ENCODE results near the gene CX3CL1. TPM values are rescaled to one million over a fixed set of nuclear protein-coding genes. Genes with fewer than 3 reads are reported as not detected.

The CX3CL1 gene
- total RNA-seq, 5 donors from 2014 or later (not counting 1 experiment from before 2014, with no cell fraction given), result 0.13 to 0.18 (median 0.16) TPM; not detected in 2

GRCh38 chr16:57388359-57389086 lies 16.2 kb downstream of the CX3CL1 start:
- Histone ChIP-seq H3K27ac (ENCODE audit: low read length) (no peak overlapping the region), H3K4me3 (ENCODE audit: control insufficient read depth in 1 of 2, extremely low read depth in 1 of 2, low read length in 1 of 2) (no peak overlapping the region), H3K4me1 (ENCODE audit: control insufficient read depth in 1 of 2, extremely low read depth in 1 of 2, insufficient read depth in 2 of 2, low read length in 2 of 2) (no peaks in the 10 kb centered on the region), H3K27me3 (replicated peaks in 1 of 2; ENCODE audit: control insufficient read depth in 2 of 2, extremely low read depth in 1 of 2, insufficient read depth in 2 of 2, low read length in 1 of 2) (peaks cover 0 to 14% of the 10 kb centered on the region in 2 experiments), H3K36me3 (ENCODE audit: control insufficient read depth in 2 of 2, extremely low read depth in 1 of 2, insufficient read depth in 1 of 2, low read length in 1 of 2) (no peaks in the 10 kb centered on the region), H3K9me3 (no peaks in the 10 kb centered on the region)
- ChIA-PET CTCF (no interaction called here), POLR2A (no interaction called here)
- ATAC-seq (replicated peaks in 1 of 4) (no peak), DNase-seq (no peak)
- H3K27ac Mint-ChIP-seq, result no peak overlapping the region
- H3K4me3 Mint-ChIP-seq, result no peak overlapping the region
- H3K4me1 Mint-ChIP-seq, result no peaks in the 10 kb centered on the region
- H3K27me3 Mint-ChIP-seq, result peaks cover 0 to 6% of the 10 kb centered on the region in 2 donors
- WGBS (ENCODE audit: insufficient coverage), result 60% methylated on average over 5 of the region's 7 CpGs
- no peaks in the 10 kb centered on the region for H3K36me3 Mint-ChIP-seq
- no peaks in the 10 kb centered on the region for H3K9me3 Mint-ChIP-seq

- H3K9me3 Mint-ChIP-seq, result no peaks in the 10 kb centered on the region
- DNase-seq (no peak), ATAC-seq (replicated peaks in 1 of 4) (no peak)
- no peak overlapping the region for H3K27ac Mint-ChIP-seq
- no peaks in the 10 kb centered on the region for H3K4me1 Mint-ChIP-seq
- peaks cover 0 to 6% of the 10 kb centered on the region in 2 donors for H3K27me3 Mint-ChIP-seq
- H3K36me3 Mint-ChIP-seq, result no peaks in the 10 kb centered on the region
- H3K4me1 ChIP-seq (ENCODE audit: control insufficient read depth in 1 of 2, extremely low read depth in 1 of 2, insufficient read depth in 2 of 2, low read length in 2 of 2), result no peaks in the 10 kb centered on the region
- no peaks in the 10 kb centered on the region for H3K9me3 ChIP-seq
- peaks cover 0 to 18% of the 10 kb centered on the region in 2 experiments for H3K27me3 ChIP-seq (replicated peaks in 1 of 2; ENCODE audit: control insufficient read depth in 2 of 2, extremely low read depth in 1 of 2, insufficient read depth in 2 of 2, low read length in 1 of 2)
- CTCF ChIA-PET, result no interaction called here
- POLR2A ChIA-PET, result no interaction called here
- no peaks in the 10 kb centered on the region for H3K36me3 ChIP-seq (ENCODE audit: control insufficient read depth in 2 of 2, extremely low read depth in 1 of 2, insufficient read depth in 1 of 2, low read length in 1 of 2)
- H3K4me3 ChIP-seq (ENCODE audit: control insufficient read depth in 1 of 2, extremely low read depth in 1 of 2, low read length in 1 of 2), result no peak overlapping the region
- H3K4me3 Mint-ChIP-seq, result no peak overlapping the region
- no peak overlapping the region for H3K27ac ChIP-seq (ENCODE audit: low read length)
- WGBS (ENCODE audit: insufficient coverage), result 93% methylated on average over 3 of the region's 3 CpGs
Observed at GRCh38 chr16:57389087-57389468, 16.8 kb downstream of the CX3CL1 start.

GRCh38 chr16:57390636-57391295 lies 18.5 kb downstream of the CX3CL1 start:
- H3K4me3 Mint-ChIP-seq, result no peak overlapping the region
- CTCF ChIA-PET, result interaction anchor here in 1 of 2 donors (0.7 kb wide), 1 partner anchor 188 kb away, joined by 6 read pairs; no protein-coding TSS in a partner anchor
- H3K27me3 ChIP-seq (replicated peaks in 1 of 2; ENCODE audit: control insufficient read depth in 2 of 2, extremely low read depth in 1 of 2, insufficient read depth in 2 of 2, low read length in 1 of 2), result peaks cover 0 to 16% of the 10 kb centered on the region in 2 experiments
- H3K36me3 ChIP-seq (ENCODE audit: control insufficient read depth in 2 of 2, extremely low read depth in 1 of 2, insufficient read depth in 1 of 2, low read length in 1 of 2), result no peaks in the 10 kb centered on the region
- H3K27ac ChIP-seq (ENCODE audit: low read length), result no peak overlapping the region
- H3K9me3 Mint-ChIP-seq, result no peaks in the 10 kb centered on the region
- POLR2A ChIA-PET, result no interaction called here
- H3K4me1 Mint-ChIP-seq, result no peaks in the 10 kb centered on the region
- no peak overlapping the region for H3K4me3 ChIP-seq (ENCODE audit: control insufficient read depth in 1 of 2, extremely low read depth in 1 of 2, low read length in 1 of 2)
- no peaks in the 10 kb centered on the region for H3K9me3 ChIP-seq
- H3K27ac Mint-ChIP-seq, result no peak overlapping the region
- DNase-seq (no peak), ATAC-seq (replicated peaks in 1 of 4) (no peak)
- H3K4me1 ChIP-seq (ENCODE audit: control insufficient read depth in 1 of 2, extremely low read depth in 1 of 2, insufficient read depth in 2 of 2, low read length in 2 of 2), result no peaks in the 10 kb centered on the region
- WGBS (ENCODE audit: insufficient coverage), result 43% methylated on average over 2 of the region's 5 CpGs
- H3K27me3 Mint-ChIP-seq, result peaks cover 0 to 8% of the 10 kb centered on the region in 2 donors
- no peaks in the 10 kb centered on the region for H3K36me3 Mint-ChIP-seq

GRCh38 chr16:57391300-57391699 lies 19.0 kb downstream of the CX3CL1 start:
- Mint-ChIP-seq H3K36me3 (no peaks in the 10 kb centered on the region), H3K27ac (no peak overlapping the region), H3K4me3 (no peak overlapping the region), H3K4me1 (no peaks in the 10 kb centered on the region), H3K9me3 (no peaks in the 10 kb centered on the region), H3K27me3 (peaks cover 0 to 8% of the 10 kb centered on the region in 2 donors)
- CTCF ChIA-PET, result interaction anchor here in 1 of 2 donors (0.7 kb wide), 1 partner anchor 188 kb away, joined by 6 read pairs; no protein-coding TSS in a partner anchor
- no peaks in the 10 kb centered on the region for H3K9me3 ChIP-seq
- H3K27ac ChIP-seq (ENCODE audit: low read length), result no peak overlapping the region
- no peak overlapping the region for H3K4me3 ChIP-seq (ENCODE audit: control insufficient read depth in 1 of 2, extremely low read depth in 1 of 2, low read length in 1 of 2)
- no peaks in the 10 kb centered on the region for H3K4me1 ChIP-seq (ENCODE audit: control insufficient read depth in 1 of 2, extremely low read depth in 1 of 2, insufficient read depth in 2 of 2, low read length in 2 of 2)
- H3K27me3 ChIP-seq (replicated peaks in 1 of 2; ENCODE audit: control insufficient read depth in 2 of 2, extremely low read depth in 1 of 2, insufficient read depth in 2 of 2, low read length in 1 of 2), result peaks cover 0 to 15% of the 10 kb centered on the region in 2 experiments
- no peak for DNase-seq
- WGBS (ENCODE audit: insufficient coverage), result 25% methylated on average over 2 of the region's 4 CpGs
- no peak for ATAC-seq (replicated peaks in 1 of 4)
- H3K36me3 ChIP-seq (ENCODE audit: control insufficient read depth in 2 of 2, extremely low read depth in 1 of 2, insufficient read depth in 1 of 2, low read length in 1 of 2), result no peaks in the 10 kb centered on the region
- POLR2A ChIA-PET, result no interaction called here

- no peak overlapping the region for H3K4me3 ChIP-seq (ENCODE audit: control insufficient read depth in 1 of 2, extremely low read depth in 1 of 2, low read length in 1 of 2)
- no peaks in the 10 kb centered on the region for H3K9me3 ChIP-seq
- Mint-ChIP-seq H3K4me1 (no peaks in the 10 kb centered on the region), H3K36me3 (no peaks in the 10 kb centered on the region), H3K27ac (no peak overlapping the region), H3K27me3 (peaks cover 0 to 8% of the 10 kb centered on the region in 2 donors), H3K4me3 (no peak overlapping the region), H3K9me3 (no peaks in the 10 kb centered on the region)
- peaks cover 0 to 13% of the 10 kb centered on the region in 2 experiments for H3K27me3 ChIP-seq (replicated peaks in 1 of 2; ENCODE audit: control insufficient read depth in 2 of 2, extremely low read depth in 1 of 2, insufficient read depth in 2 of 2, low read length in 1 of 2)
- no peaks in the 10 kb centered on the region for H3K4me1 ChIP-seq (ENCODE audit: control insufficient read depth in 1 of 2, extremely low read depth in 1 of 2, insufficient read depth in 2 of 2, low read length in 2 of 2)
- ATAC-seq (replicated peaks in 1 of 4), result no peak
- no peak overlapping the region for H3K27ac ChIP-seq (ENCODE audit: low read length)
- H3K36me3 ChIP-seq (ENCODE audit: control insufficient read depth in 2 of 2, extremely low read depth in 1 of 2, insufficient read depth in 1 of 2, low read length in 1 of 2), result no peaks in the 10 kb centered on the region
- ChIA-PET POLR2A (no interaction called here), CTCF (interaction anchor here in 1 of 2 donors (0.7 kb wide), 1 partner anchor 187 kb away, joined by 6 read pairs; no protein-coding TSS in a partner anchor)
- WGBS (ENCODE audit: insufficient coverage), result no CpG with 5 or more reads among the region's 5 CpGs
- no peak for DNase-seq
Observed at GRCh38 chr16:57391708-57392107, 19.4 kb downstream of the CX3CL1 start.

GRCh38 chr16:57392694-57393093 lies 20.4 kb downstream of the CX3CL1 start:
- H3K27ac Mint-ChIP-seq, result no peak overlapping the region
- DNase-seq, result no peak

More at GRCh38 chr16:57392694-57393093, 20.4 kb downstream of the CX3CL1 start:
- Histone ChIP-seq H3K4me3 (ENCODE audit: control insufficient read depth in 1 of 2, extremely low read depth in 1 of 2, low read length in 1 of 2) (no peak overlapping the region), H3K4me1 (ENCODE audit: control insufficient read depth in 1 of 2, extremely low read depth in 1 of 2, insufficient read depth in 2 of 2, low read length in 2 of 2) (no peaks in the 10 kb centered on the region), H3K27me3 (replicated peaks in 1 of 2; ENCODE audit: control insufficient read depth in 2 of 2, extremely low read depth in 1 of 2, insufficient read depth in 2 of 2, low read length in 1 of 2) (peaks cover 0 to 13% of the 10 kb centered on the region in 2 experiments), H3K36me3 (ENCODE audit: control insufficient read depth in 2 of 2, extremely low read depth in 1 of 2, insufficient read depth in 1 of 2, low read length in 1 of 2) (no peaks in the 10 kb centered on the region), H3K27ac (ENCODE audit: low read length) (no peak overlapping the region), H3K9me3 (no peaks in the 10 kb centered on the region)
- peaks cover 0 to 8% of the 10 kb centered on the region in 2 donors for H3K27me3 Mint-ChIP-seq
- no peaks in the 10 kb centered on the region for H3K4me1 Mint-ChIP-seq
- ATAC-seq (replicated peaks in 1 of 4), result no peak
- 100% methylated on average over 1 of the region's 1 CpG for WGBS (ENCODE audit: insufficient coverage)
- CTCF ChIA-PET, result no interaction called here
- no peaks in the 10 kb centered on the region for H3K36me3 Mint-ChIP-seq
- POLR2A ChIA-PET, result no interaction called here
- no peak overlapping the region for H3K4me3 Mint-ChIP-seq
- no peaks in the 10 kb centered on the region for H3K9me3 Mint-ChIP-seq
